Panc1 (cell line): Measurements from ENCODE around the gene SMCR8. TPM values are rescaled to one million over a fixed set of nuclear protein-coding genes. Genes with fewer than 3 reads are reported as not detected.

ENCODE experiments used
- ATAC-seq: fragments of 200-7000 bp; cut with Tn5 transposase; 2 replicates; pipeline ENCODE4 v1.9.1; 2020; ENCODE audit warnings: mild to moderate bottlenecking, moderate library complexity
- BruUV-seq: library from RNA; stranded (reverse); fragments of 400-500 nt; replicated peaks from 2 replicates; lab custom pipeline; 2021; lab: Mats Ljungman, UMichigan
- CTCF ChIA-PET: fragments of 300-600 bp; sonication (Branson Sonifier 250); formaldehyde crosslinking; loops from one replicate; lab custom pipeline; 2022; ENCODE audit warnings: antibody characterized with exemption; lab: Charles Lee
- POLR2A ChIA-PET: fragments of 300-600 bp; sonication (Branson Sonifier 250); formaldehyde crosslinking; loops from one replicate; lab custom pipeline; 2022; ENCODE audit warnings: antibody characterized with exemption; lab: Charles Lee
- DNase-seq: peaks from one replicate; pipeline ENCODE4 v3.0.0-alpha.2; 2010; ENCODE audit warnings: low read depth, low spot score
- H3K27ac ChIP-seq: 2 replicates; pipeline ENCODE4 v1.5.1; 2011; ENCODE audit warnings: mild to moderate bottlenecking, low read length, inconsistent platforms
- H3K27me3 ChIP-seq: fragments of 200-500 bp; sonication (Bioruptor generic); 2 replicates; pipeline ENCODE4 v1.6.0; 2014; ENCODE audit warnings: low read length, inconsistent platforms; ENCODE audit not compliant: control insufficient read depth, insufficient read depth
- H3K36me3 ChIP-seq: fragments of 200-500 bp; sonication (Bioruptor generic); 2 replicates; pipeline ENCODE4 v1.5.1; 2014; ENCODE audit warnings: inconsistent platforms, mild to moderate bottlenecking, low read length, moderate library complexity; ENCODE audit not compliant: control insufficient read depth, insufficient read depth
- H3K4me1 ChIP-seq: 2 replicates; pipeline ENCODE4 v1.5.1; 2011; ENCODE audit warnings: inconsistent platforms, mild to moderate bottlenecking, low read length, moderate library complexity; ENCODE audit not compliant: control insufficient read depth, insufficient read depth
- H3K4me3 ChIP-seq, 2 experiments: 2 replicates each; pipeline ENCODE4 v1.5.1; 2011 to 2012; ENCODE audit warnings: low read depth in 2 of 2, low read length in 2 of 2, mild to moderate bottlenecking in 2 of 2, inconsistent platforms in 1 of 2, moderate library complexity in 1 of 2
- H3K9me3 ChIP-seq: fragments of 200-500 bp; sonication (Bioruptor generic); 2 replicates; pipeline ENCODE4 v1.5.1; 2014; ENCODE audit warnings: low read depth, mild to moderate bottlenecking, inconsistent platforms, low read length, moderate library complexity; ENCODE audit not compliant: control insufficient read depth, insufficient read depth
- CTCF ChIP-seq: fragments of 450-650 bp; IDR thresholded peaks from 2 replicates; pipeline ENCODE4 v1.5.1; 2017; ENCODE audit warnings: mild to moderate bottlenecking
- POLR2AphosphoS5 ChIP-seq: IDR thresholded peaks from 2 replicates; pipeline ENCODE4 v1.6.1; 2012; ENCODE audit warnings: mild to moderate bottlenecking, low read depth, low read length, moderate library complexity
- REST ChIP-seq, 2 experiments: IDR thresholded peaks; 2 replicates each; pipeline ENCODE4 v1.6.1; 2011 to 2012; ENCODE audit warnings: low read depth in 2 of 2, control low read depth in 1 of 2, low read length in 1 of 2, mild to moderate bottlenecking in 1 of 2, moderate library complexity in 1 of 2; ENCODE audit not compliant: insufficient read depth in 1 of 2
- SIN3A ChIP-seq: IDR thresholded peaks from 2 replicates; pipeline ENCODE4 v1.6.1; 2012; ENCODE audit warnings: low read depth, mild to moderate bottlenecking, low read length, moderate library complexity, borderline replicate concordance; ENCODE audit not compliant: insufficient read depth
- TCF7L2 ChIP-seq: IDR thresholded peaks from 2 replicates; pipeline ENCODE4 v1.6.1; 2011; ENCODE audit warnings: mild to moderate bottlenecking, low read depth, low read length, inconsistent platforms
- in situ Hi-C: cut with HindIII; loops from 2 replicates; pipeline ENCODE4 v1.10.0; 2016; ENCODE audit warnings: low sequenced_read_pairs, low pct_unique_long_range_greater_than_20kb
- intact Hi-C: fragments of 100-400 bp; cut with micrococcal nuclease; formaldehyde crosslinking; loops from one replicate; pipeline ENCODE4 v1.10.0; 2022; ENCODE audit not compliant: unreplicated experiment
- total RNA-seq: library from RNA; stranded (reverse); gene quantifications from one replicate; pipeline ENCODE4 v1.2.1, GENCODE V29; 2021; ENCODE audit not compliant: unreplicated experiment

The SMCR8 gene
- total RNA-seq, 1 experiment from 2014 or later: 24.9 TPM

- no peak overlapping the region for H3K27ac ChIP-seq
- H3K4me1 ChIP-seq: no peaks in the 10 kb centered on the region
- intact Hi-C loops: no loop called here
- TF ChIP-seq SIN3A: no peak
- TF ChIP-seq REST (IDR thresholded peaks at IDR 0.05; ENCODE audit: insufficient read depth in 1 of 2, low read depth in 2 of 2, low read length in 1 of 2): no peak
- TF ChIP-seq CTCF: no peak
- TF ChIP-seq TCF7L2: no peak
- TF ChIP-seq POLR2AphosphoS5: no peak
- no peak overlapping the region for H3K4me3 ChIP-seq
- DNase-seq: no peak
- H3K27me3 ChIP-seq: no peaks in the 10 kb centered on the region
- no peak for ATAC-seq
- ChIA-PET POLR2A (no interaction called here), CTCF (no interaction called here)
- no peaks in the 10 kb centered on the region for H3K9me3 ChIP-seq
- H3K36me3 ChIP-seq: peaks cover 4% of the 10 kb centered on the region
- no TSS peak for BruUV-seq
- in situ Hi-C loops: no loop called here
Measured at GRCh38 chr17:18278867-18279266, 36.2 kb upstream of the SMCR8 start.

- in situ Hi-C loops: no loop called here
- POLR2A ChIA-PET: no interaction called here
- no peak for ATAC-seq
- peaks cover 7% of the 10 kb centered on the region for H3K36me3 ChIP-seq
- no peaks in the 10 kb centered on the region for H3K9me3 ChIP-seq
- H3K4me1 ChIP-seq: no peaks in the 10 kb centered on the region
- H3K27me3 ChIP-seq: no peaks in the 10 kb centered on the region
- intact Hi-C loops: no loop called here
- DNase-seq: no peak
- H3K4me3 ChIP-seq: no peak overlapping the region
- H3K27ac ChIP-seq: no peak overlapping the region
- TF ChIP-seq CTCF: no peak
- no peak for TF ChIP-seq POLR2AphosphoS5
- TF ChIP-seq SIN3A: no peak
- no peak for TF ChIP-seq TCF7L2
- TF ChIP-seq REST (IDR thresholded peaks at IDR 0.05; ENCODE audit: insufficient read depth in 1 of 2, low read depth in 2 of 2, low read length in 1 of 2): no peak
- CTCF ChIA-PET: no interaction called here
- no TSS peak for BruUV-seq
Measured at GRCh38 chr17:18280249-18280648, 34.8 kb upstream of the SMCR8 start.
